HG03175 (cell line): ENCODE data around the gene PORCN.

Experiments used
- ATAC-seq: cut with Tn5 transposase; IDR thresholded peaks from one replicate; pipeline ENCODE4 v1.9.1; 2021; ENCODE audit warnings: mild to moderate bottlenecking, moderate library complexity; ENCODE audit not compliant: unreplicated experiment

PORCN gene

GRCh38 chrX:48508400-48509244 lies at the start of gene PORCN:
PORCN (plus strand) TSS chrX:48508992; CDS start chrX:48509821, 829 bp downstream.
- ATAC-seq = peak; percentile 81

GRCh38 chrX:48459483-48459882 lies 49.3 kb upstream of the PORCN start:
- ATAC-seq = no peak

- no peak for ATAC-seq
Observed at GRCh38 chrX:48460031-48460430, 48.8 kb upstream of the PORCN start.

GRCh38 chrX:48460606-48461005 lies 48.2 kb upstream of the PORCN start:
- no peak for ATAC-seq

GRCh38 chrX:48461830-48462229 lies 47.0 kb upstream of the PORCN start:
- ATAC-seq = no peak

- no peak for ATAC-seq
Observed at GRCh38 chrX:48465336-48465933, 43.4 kb upstream of the PORCN start.

- no peak for ATAC-seq
Observed at GRCh38 chrX:48466696-48467095, 42.1 kb upstream of the PORCN start.

- ATAC-seq = no peak
Observed at GRCh38 chrX:48467281-48467761, 41.5 kb upstream of the PORCN start.

GRCh38 chrX:48468247-48468671 lies 40.5 kb upstream of the PORCN start:
- no peak for ATAC-seq

- ATAC-seq = no peak
Observed at GRCh38 chrX:48468693-48469691, 39.8 kb upstream of the PORCN start.

GRCh38 chrX:48470110-48470832 lies 38.5 kb upstream of the PORCN start, which contains the start of gene SLC38A5:
SLC38A5 (minus strand) TSS chrX:48470260; CDS start chrX:48467924, 2,336 bp downstream.
- no peak for ATAC-seq

GRCh38 chrX:48470833-48471118 lies 38.0 kb upstream of the PORCN start:
- no peak for ATAC-seq

GRCh38 chrX:48471504-48471903 lies 37.3 kb upstream of the PORCN start:
- no peak for ATAC-seq

- ATAC-seq = no peak
Observed at GRCh38 chrX:48472225-48472624, 36.6 kb upstream of the PORCN start.

GRCh38 chrX:48472851-48473703 lies 35.7 kb upstream of the PORCN start:
- no peak for ATAC-seq

GRCh38 chrX:48473704-48473990 lies 35.1 kb upstream of the PORCN start:
- no peak for ATAC-seq

GRCh38 chrX:48474127-48474526 lies 34.7 kb upstream of the PORCN start:
- no peak for ATAC-seq

- ATAC-seq = no peak
Observed at GRCh38 chrX:48474581-48474980, 34.2 kb upstream of the PORCN start.

- ATAC-seq = no peak
Observed at GRCh38 chrX:48475296-48475695, 33.5 kb upstream of the PORCN start.
